GM19240 (cell line): ENCODE results near the gene ANXA6.

ENCODE experiments used
- DNase-seq: peaks from one replicate; pipeline ENCODE4 v3.0.0; 2011; ENCODE audit warnings: low spot score; ENCODE audit not compliant: insufficient read length

Gene ANXA6

GRCh38 chr5:151065609-151066008 is 92.0 kb downstream of the ANXA6 start:
- no peak for DNase-seq

- no peak for DNase-seq
Measured at GRCh38 chr5:151064916-151065499, 92.6 kb downstream of the ANXA6 start.

DNA sequence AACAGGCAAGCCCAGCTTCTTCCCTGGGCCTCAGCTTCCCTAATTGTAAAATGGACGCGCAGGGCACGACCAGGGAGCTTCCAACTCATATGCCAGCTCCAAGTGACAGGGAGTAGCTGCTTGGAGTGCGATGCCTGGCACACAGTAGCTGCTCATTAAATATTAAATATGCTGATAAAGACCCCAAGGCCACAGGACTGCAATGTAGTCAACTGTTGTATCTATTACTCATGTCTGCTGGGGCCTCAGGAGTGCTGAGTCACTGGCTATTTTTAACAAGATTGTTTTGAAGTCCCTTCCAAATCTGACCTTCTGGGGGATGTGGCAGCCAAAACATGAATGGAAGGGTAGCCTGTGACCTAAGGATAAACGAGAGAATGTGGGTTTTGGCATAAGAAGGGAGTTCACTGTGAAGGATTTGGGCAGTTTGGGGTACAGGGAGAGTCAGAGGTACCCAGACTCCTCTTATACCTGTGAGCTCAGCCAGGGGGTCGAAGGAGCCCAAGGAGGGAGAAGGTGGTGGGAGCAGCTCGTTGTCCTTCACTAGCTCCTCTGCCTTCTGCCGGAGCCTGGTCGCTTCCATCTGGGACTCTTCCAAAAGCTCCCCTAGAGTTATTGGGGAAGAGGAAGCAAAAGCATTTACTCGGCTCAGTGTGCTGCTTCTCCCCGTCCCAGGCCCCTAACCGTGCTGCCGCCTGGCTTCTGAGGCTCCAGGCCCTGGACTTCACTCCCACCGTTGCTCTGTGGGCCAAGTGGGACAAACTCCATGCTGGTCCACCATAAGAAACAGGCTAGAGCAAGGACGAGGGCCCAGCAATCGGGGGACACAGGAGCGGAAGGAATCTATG is 94.2 kb downstream of the ANXA6 start:
- DNase-seq = no peak

DNA sequence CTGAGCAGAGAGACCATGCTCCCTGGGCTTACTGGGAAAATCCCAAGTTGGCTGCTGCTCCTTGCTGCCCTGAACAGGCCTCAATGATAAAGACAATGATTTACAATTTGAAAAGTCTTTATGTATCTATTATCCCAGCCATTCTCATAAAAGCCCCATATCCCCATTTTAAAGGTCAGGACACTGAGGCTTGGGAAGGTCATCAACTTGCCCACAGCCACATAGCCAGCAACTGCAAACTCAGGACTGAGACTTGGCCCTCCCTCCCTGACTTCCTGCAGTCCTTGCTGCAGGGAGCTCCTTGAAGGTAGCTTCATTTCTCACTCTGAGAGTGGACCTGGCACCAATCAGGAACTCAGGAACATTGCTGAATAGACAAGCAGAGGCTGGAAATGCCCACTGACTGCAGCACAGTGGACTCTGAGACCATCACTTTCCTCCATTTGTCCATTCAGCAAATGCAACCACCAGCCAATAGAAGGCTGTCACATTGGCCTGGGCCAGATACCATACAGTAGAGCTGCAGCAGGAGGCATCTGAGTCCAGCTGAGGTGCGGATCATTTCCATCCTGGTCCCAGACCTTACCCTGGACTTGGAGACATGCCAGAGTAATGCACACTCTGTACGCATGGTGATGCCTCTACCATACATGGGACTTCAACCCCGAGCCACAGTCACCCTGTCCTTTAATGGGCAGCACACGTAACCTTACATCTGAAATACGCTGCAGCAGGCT is 95.0 kb downstream of the ANXA6 start:
- no peak for DNase-seq

DNA sequence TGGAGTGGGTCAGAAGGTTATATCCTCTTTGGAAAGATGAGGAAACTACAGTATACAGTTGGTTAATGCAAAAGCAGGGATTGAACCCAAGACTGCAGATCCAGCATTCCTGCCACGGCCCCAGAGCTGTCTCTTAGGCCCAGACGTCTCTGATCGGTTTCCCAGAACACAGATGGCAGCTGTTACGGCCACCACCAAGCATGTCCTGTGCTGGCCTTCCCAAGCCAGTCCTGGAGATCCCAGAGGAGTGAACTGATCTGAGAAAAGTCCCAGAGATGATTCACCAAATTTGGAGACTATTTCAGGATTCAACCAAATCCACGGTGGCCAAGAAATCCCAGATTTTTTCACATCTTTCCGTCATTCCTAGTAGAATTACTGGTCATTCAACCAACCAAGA is 96.8 kb downstream of the ANXA6 start:
- no peak for DNase-seq

- DNase-seq = no peak
Measured at GRCh38 chr5:151058891-151059489, 98.6 kb downstream of the ANXA6 start.

GRCh38 chr5:151058301-151058700 is 99.3 kb downstream of the ANXA6 start:
- DNase-seq = no peak

DNA sequence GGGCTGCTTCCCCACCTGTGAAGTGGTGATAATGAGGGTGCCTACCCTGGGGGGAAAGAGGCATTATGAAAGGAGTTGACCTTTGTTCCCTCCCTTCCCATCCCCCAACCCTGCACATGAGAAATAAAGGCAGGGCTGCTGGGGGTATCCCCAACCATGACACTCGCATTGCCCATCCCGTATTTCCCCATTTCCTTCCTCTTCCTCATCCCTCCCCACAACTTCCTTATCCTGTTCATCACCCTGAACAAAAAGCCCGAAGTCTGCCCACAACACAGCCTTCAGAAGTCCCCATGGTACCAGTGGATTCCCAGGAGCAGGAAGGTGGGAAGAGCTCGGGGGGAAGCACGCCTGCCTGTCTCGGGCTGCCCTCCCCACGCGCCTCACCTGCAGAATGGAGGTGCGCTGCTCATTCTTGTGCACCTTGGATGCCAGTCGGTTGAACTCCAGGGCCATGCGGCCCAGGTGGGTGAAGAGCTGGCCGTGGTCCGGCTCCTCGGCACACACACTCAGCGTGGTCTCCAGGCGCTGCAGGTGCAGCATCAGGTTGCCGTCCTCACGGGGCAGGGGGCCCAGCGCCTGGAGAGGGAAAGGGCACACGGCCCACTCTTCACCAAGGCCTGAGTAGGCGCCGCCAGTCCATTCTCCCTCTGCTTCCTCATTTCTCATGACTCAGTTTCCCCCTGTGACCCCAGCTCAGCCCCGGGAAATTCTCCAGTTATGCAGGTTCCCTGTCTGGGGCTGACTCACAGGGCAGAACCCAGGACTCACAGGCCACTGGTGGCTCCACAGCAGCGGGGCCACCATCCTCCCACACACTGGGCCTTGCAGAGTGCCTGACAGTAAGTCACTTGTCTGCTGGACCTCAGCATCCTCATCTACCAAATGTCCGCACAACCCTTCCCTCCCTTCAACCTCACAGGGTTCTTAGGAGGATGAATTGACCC is 100.9 kb downstream of the ANXA6 start:
- no peak for DNase-seq

DNA sequence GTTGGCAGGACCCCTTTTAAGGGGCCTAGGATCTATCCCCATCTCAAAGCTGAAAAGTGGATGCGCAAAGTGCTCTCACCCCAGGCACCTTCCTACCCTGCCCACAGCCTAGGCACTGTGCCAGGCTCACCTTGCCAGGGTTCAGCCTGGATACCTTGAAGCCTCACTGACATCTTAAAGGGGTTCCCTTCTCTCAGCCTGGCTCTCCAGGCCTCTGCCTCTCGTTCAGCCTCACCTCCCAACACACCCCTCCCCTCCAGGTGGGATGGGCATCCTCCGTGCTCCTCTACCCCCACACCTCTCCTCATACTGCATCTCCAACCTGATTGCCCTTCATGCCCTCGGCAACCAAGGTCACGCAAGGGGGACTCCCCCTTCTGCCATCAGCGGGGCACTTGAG is 102.2 kb downstream of the ANXA6 start:
- DNase-seq = no peak

DNA sequence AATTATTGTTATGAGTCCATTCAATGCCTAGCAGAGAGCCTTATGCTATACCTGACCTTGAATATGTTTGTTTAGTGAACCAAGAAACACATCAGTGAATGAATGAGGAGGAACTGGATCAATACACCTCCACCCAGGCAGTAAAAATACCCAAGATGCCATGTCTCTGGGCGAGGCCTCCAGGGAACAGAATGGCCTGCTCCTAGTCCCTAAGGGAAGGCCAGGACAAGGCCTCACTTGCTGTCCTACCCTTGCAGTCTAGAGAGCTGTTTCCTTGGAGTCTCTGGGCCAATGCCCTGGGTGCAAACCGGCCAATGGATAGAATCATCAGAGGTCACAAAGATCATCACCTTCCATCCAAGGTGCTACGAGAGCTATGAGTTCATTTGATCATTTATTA is 102.9 kb downstream of the ANXA6 start:
- DNase-seq = no peak

DNA sequence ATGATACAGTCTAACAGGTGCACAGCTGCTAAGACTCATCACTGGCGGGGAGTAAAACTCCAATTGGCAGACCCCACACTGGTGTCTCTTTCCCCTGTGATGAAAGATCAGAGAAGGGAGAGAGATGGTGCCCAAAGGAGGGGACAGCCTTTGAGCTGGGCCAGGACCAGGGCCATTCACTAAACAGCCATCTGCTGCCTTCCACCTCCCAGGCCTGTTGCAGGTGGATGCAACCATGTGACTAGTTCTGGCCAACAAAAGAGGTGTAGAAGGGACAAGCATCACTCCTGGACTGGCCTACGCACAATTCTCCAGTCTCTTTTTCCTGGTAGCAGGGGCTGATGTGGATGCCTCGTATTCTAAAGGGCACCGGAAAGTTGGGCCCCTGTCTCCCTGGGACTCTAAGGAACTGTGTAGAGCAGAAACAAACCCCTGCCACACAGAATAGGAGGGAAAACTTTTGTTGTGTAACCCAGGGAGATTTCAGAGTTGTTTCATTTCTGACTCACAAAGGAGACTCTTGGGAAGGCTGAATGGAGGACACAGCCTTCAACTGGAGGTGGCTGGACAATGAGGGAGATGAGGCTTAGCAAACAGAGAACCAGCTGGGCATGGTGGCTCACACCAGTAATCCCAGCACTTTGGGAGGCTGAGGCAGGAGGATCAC is 103.7 kb downstream of the ANXA6 start:
- DNase-seq = no peak

DNA sequence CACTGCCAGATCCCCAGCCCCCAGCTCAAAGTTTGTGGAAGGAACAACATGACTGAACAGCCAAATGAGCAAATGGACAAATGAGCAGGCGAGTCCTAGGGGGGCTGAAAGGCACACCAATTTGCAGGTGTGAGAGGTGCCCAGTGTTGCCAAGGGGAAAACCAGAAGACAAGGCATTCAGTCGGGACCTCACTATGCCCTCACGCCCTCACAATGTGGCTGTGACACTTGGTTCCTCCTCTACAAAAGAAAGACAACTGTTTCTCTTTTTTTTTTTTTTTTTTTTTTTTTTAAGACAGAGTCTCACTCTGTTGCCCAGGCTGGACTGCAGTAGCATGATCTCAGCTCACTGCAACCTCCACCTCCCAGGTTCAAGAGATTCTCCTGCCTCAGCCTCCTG is 104.7 kb downstream of the ANXA6 start:
- no peak for DNase-seq

GRCh38 chr5:151051931-151052608 is 105.5 kb downstream of the ANXA6 start:
- DNase-seq = no peak

DNA sequence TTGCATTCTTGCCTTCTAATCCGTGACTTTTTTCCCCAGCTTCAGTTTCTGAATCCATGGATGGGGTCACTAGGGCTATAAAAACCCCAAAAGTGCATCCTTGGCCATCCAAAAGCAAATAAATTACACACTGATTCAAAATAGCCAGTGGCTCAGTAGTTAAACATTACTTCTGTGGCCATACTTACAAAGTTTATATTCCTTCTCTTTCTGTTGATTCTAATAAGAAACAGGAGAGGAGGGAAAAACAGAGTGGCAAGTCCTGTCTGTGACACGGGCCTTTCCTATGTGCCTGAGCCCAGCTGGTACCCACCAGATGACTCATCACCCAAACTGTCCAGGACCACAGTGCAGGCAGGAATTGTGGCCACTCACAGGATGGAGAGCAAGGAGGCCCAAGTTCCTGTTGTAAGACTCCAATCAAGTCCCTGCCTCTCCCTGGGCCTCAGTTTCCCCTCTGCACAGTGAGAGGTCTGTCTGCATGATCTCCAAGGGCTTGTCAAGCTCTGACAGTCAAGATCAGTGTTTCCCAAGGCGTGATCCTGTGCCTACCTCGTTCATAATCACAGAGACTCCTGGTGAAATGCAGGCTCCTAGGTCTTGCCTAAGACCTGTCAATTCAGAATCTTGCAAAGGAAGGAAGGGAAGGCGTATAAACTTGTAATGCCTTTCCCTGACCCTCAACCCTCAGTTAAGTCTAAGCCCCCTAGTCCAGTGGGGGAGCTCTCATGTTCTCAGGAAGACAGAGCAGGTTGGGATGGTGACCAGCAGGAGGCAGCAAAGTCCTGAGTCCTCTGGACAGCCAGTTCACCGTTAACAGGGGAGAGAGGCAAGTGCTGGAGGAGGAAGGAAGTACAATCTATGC is 106.3 kb downstream of the ANXA6 start:
- peak; percentile 74 for DNase-seq
